Neuronal stem cell (in vitro differentiated cells): Measurements from ENCODE around the gene RGS4.
A peak's percentile ranks its signal among the peaks of the same experiment; 100 is the strongest.

Source experiments
- DNase-seq: peaks from one replicate; pipeline ENCODE4 v3.0.0-alpha.2; 2013; ENCODE audit warnings: low spot score
- H2AFZ ChIP-seq: one replicate; pipeline ENCODE4 v1.6.1; 2013; ENCODE audit warnings: mild to moderate bottlenecking, low read length, inconsistent platforms
- H2AK5ac ChIP-seq: 2 replicates; pipeline ENCODE4 v1.6.1; 2013; ENCODE audit warnings: low read depth, mild to moderate bottlenecking, inconsistent platforms, low read length, moderate library complexity, mixed read lengths
- H2BK120ac ChIP-seq: 2 replicates; pipeline ENCODE4 v1.6.1; 2013; ENCODE audit warnings: low read depth, mild to moderate bottlenecking, inconsistent platforms, low read length, moderate library complexity, mixed read lengths
- H2BK12ac ChIP-seq: one replicate; pipeline ENCODE4 v1.6.1; 2013; ENCODE audit warnings: low read length, inconsistent platforms
- H2BK15ac ChIP-seq: 2 replicates; pipeline ENCODE4 v1.6.1; 2013; ENCODE audit warnings: mild to moderate bottlenecking, low read length, inconsistent platforms, mixed read lengths
- H2BK5ac ChIP-seq: one replicate; pipeline ENCODE4 v1.6.1; 2013; ENCODE audit warnings: inconsistent platforms, mild to moderate bottlenecking, low read length, moderate library complexity
- H3K14ac ChIP-seq: one replicate; pipeline ENCODE4 v1.6.1; 2013; ENCODE audit warnings: low read length, inconsistent platforms
- H3K18ac ChIP-seq: 2 replicates; pipeline ENCODE4 v1.6.1; 2013; ENCODE audit warnings: low read length, inconsistent platforms
- H3K23ac ChIP-seq: 2 replicates; pipeline ENCODE4 v1.6.1; 2013; ENCODE audit warnings: low read depth, mild to moderate bottlenecking, mixed read lengths, low read length, inconsistent platforms; ENCODE audit not compliant: poor library complexity
- H3K27ac ChIP-seq: replicated peaks from 3 replicates; pipeline ENCODE4 v1.5.1; 2013; ENCODE audit warnings: low read length, inconsistent platforms
- H3K27me3 ChIP-seq, 3 experiments: 2 replicates each; pipeline ENCODE4 v1.6.1; 2013; ENCODE audit warnings: low read length in 3 of 3, mild to moderate bottlenecking in 2 of 3, inconsistent platforms in 1 of 3, low read depth in 1 of 3, mixed read lengths in 1 of 3, moderate library complexity in 1 of 3; ENCODE audit not compliant: control insufficient read depth in 3 of 3, insufficient read depth in 3 of 3
- H3K36me3 ChIP-seq, 2 donors: replicated peaks in 1 of 2; 2 replicates each; pipeline ENCODE4 v1.6.1; 2013; ENCODE audit warnings: low read length in 2 of 2; ENCODE audit not compliant: control insufficient read depth in 2 of 2, insufficient read depth in 2 of 2
- H3K4ac ChIP-seq: 2 replicates; pipeline ENCODE4 v1.6.1; 2013; ENCODE audit warnings: inconsistent platforms, mild to moderate bottlenecking, low read length, moderate library complexity
- H3K4me1 ChIP-seq, 2 donors: 1 replicate in 1 of 2; 2 replicates in 1 of 2; pipeline ENCODE4 v1.6.1; 2013; ENCODE audit warnings: low read length in 2 of 2, low read depth in 1 of 2; ENCODE audit not compliant: control insufficient read depth in 2 of 2, insufficient read depth in 1 of 2
- H3K4me2 ChIP-seq: one replicate; pipeline ENCODE4 v1.6.1; 2013; ENCODE audit warnings: mild to moderate bottlenecking, low read length, inconsistent platforms; ENCODE audit not compliant: insufficient read depth, poor library complexity, severe bottlenecking
- H3K4me3 ChIP-seq, 2 donors: 2 replicates each; pipeline ENCODE4 v1.5.1; 2013; ENCODE audit warnings: low read length in 2 of 2, mild to moderate bottlenecking in 2 of 2, inconsistent platforms in 1 of 2, moderate library complexity in 1 of 2
- H3K79me1 ChIP-seq: one replicate; pipeline ENCODE4 v1.6.1; 2013; ENCODE audit warnings: low read depth, mild to moderate bottlenecking, inconsistent platforms, low read length, moderate library complexity
- H3K9ac ChIP-seq: one replicate; pipeline ENCODE4 v1.6.1; 2013; ENCODE audit warnings: mild to moderate bottlenecking, low read depth, low read length, inconsistent platforms; ENCODE audit not compliant: poor library complexity
- H3K9me3 ChIP-seq, 2 donors: replicated peaks in 1 of 2; 2 replicates each; pipeline versions ENCODE3 to v1.6.1; 2013; ENCODE audit warnings: low read length in 2 of 2, mild to moderate bottlenecking in 2 of 2, inconsistent platforms in 1 of 2, low read depth in 1 of 2, mixed read lengths in 1 of 2, moderate library complexity in 1 of 2; ENCODE audit not compliant: control insufficient read depth in 2 of 2, insufficient read depth in 1 of 2
- H4K8ac ChIP-seq: one replicate; pipeline ENCODE4 v1.6.1; 2013; ENCODE audit warnings: low read depth, mild to moderate bottlenecking, inconsistent platforms, low read length, moderate library complexity
- H4K91ac ChIP-seq: one replicate; pipeline ENCODE4 v1.6.1; 2013; ENCODE audit warnings: low read length, low read depth, mild to moderate bottlenecking, inconsistent platforms; ENCODE audit not compliant: poor library complexity
- WGBS, 2 donors: extraction: QIAGEN DNeasy Blood & Tissue Kit; methylation state at CpG; one replicate each; pipeline ENCODE4 v1.1.7; 2013; ENCODE audit warnings: missing lambda C conversion rate in 2 of 2, mixed read lengths in 1 of 2; ENCODE audit not compliant: insufficient read length in 2 of 2, insufficient replicate concordance in 1 of 2; ENCODE audit errors: extremely low coverage in 2 of 2; 5-methylcytosine and 5-hydroxymethylcytosine counted together

Gene RGS4

GRCh38 chr1:163071405-163072255 is 2.5 kb downstream of the RGS4 start:
- WGBS, 2 donors: no CpG with 5 or more reads among the region's 6 CpGs
- Histone ChIP-seq H2AFZ (peak overlapping the region; percentile 6), H3K18ac (no peak overlapping the region), H3K4ac (no peak overlapping the region), H4K91ac (no peak overlapping the region), H3K23ac (no peak overlapping the region), H2BK5ac (no peak overlapping the region), H4K8ac (no peak overlapping the region), H3K14ac (no peak overlapping the region), H2AK5ac (no peak overlapping the region), H3K9me3 (no peaks in the 10 kb centered on the region), H3K4me3 (no peak overlapping the region), H3K79me1 (no peaks in the 10 kb centered on the region), H2BK120ac (no peak overlapping the region), H3K27me3 (peaks cover 0 to 14% (median 0%) of the 10 kb centered on the region in 3 experiments), H3K9ac (no peak overlapping the region), H2BK12ac (no peak overlapping the region), H2BK15ac (no peak overlapping the region), H3K4me1 (peaks cover 2 to 3% of the 10 kb centered on the region in 2 donors), H3K36me3 (no peaks in the 10 kb centered on the region), H3K4me2 (no peak overlapping the region), H3K27ac (no peak overlapping the region)
- DNase-seq: peak; percentile 45

- no peak overlapping the region for H4K91ac ChIP-seq
- H3K9me3 ChIP-seq: no peaks in the 10 kb centered on the region
- H3K36me3 ChIP-seq: no peaks in the 10 kb centered on the region
- no peak overlapping the region for H2BK5ac ChIP-seq
- H3K9ac ChIP-seq: no peak overlapping the region
- DNase-seq: no peak
- no peak overlapping the region for H3K14ac ChIP-seq
- H2BK15ac ChIP-seq: no peak overlapping the region
- no peak overlapping the region for H2BK12ac ChIP-seq
- peaks cover 2 to 3% of the 10 kb centered on the region in 2 donors for H3K4me1 ChIP-seq
- no peak overlapping the region for H2AFZ ChIP-seq
- H2AK5ac ChIP-seq: no peak overlapping the region
- no peak overlapping the region for H3K4me3 ChIP-seq
- no peak overlapping the region for H3K4ac ChIP-seq
- H3K23ac ChIP-seq: no peak overlapping the region
- H2BK120ac ChIP-seq: no peak overlapping the region
- H3K27me3 ChIP-seq: peaks cover 0 to 14% (median 0%) of the 10 kb centered on the region in 3 experiments
- H3K4me2 ChIP-seq: no peak overlapping the region
- no peak overlapping the region for H3K18ac ChIP-seq
- WGBS, 2 donors: no CpG with 5 or more reads among the region's 1 CpG
- no peak overlapping the region for H4K8ac ChIP-seq
- no peaks in the 10 kb centered on the region for H3K79me1 ChIP-seq
- H3K27ac ChIP-seq: no peak overlapping the region
Observed at GRCh38 chr1:163072658-163073057, 3.5 kb downstream of the RGS4 start.

- no CpG with 5 or more reads among the region's 1 CpG for WGBS, 2 donors
- H2BK15ac ChIP-seq: no peak overlapping the region
- no peak overlapping the region for H3K4me2 ChIP-seq
- H3K36me3 ChIP-seq: no peaks in the 10 kb centered on the region
- H3K9me3 ChIP-seq: no peaks in the 10 kb centered on the region
- H3K9ac ChIP-seq: no peak overlapping the region
- no peaks in the 10 kb centered on the region for H3K79me1 ChIP-seq
- no peak overlapping the region for H2BK5ac ChIP-seq
- no peak overlapping the region for H3K4ac ChIP-seq
- peaks cover 0 to 14% (median 0%) of the 10 kb centered on the region in 3 experiments for H3K27me3 ChIP-seq
- H3K4me1 ChIP-seq: no peaks in the 10 kb centered on the region
- H3K23ac ChIP-seq: no peak overlapping the region
- no peak overlapping the region for H4K91ac ChIP-seq
- no peak overlapping the region for H3K4me3 ChIP-seq
- H2AFZ ChIP-seq: no peak overlapping the region
- H2BK12ac ChIP-seq: no peak overlapping the region
- no peak overlapping the region for H4K8ac ChIP-seq
- no peak overlapping the region for H3K14ac ChIP-seq
- no peak overlapping the region for H3K27ac ChIP-seq
- no peak overlapping the region for H3K18ac ChIP-seq
- DNase-seq: no peak
- no peak overlapping the region for H2BK120ac ChIP-seq
- no peak overlapping the region for H2AK5ac ChIP-seq
Observed at GRCh38 chr1:163074004-163074403, 4.8 kb downstream of the RGS4 start.

- Histone ChIP-seq H3K79me1 (no peaks in the 10 kb centered on the region), H4K8ac (no peak overlapping the region), H3K4me3 (no peak overlapping the region), H3K4me1 (no peaks in the 10 kb centered on the region), H2AFZ (no peak overlapping the region), H3K36me3 (no peaks in the 10 kb centered on the region), H3K9me3 (no peaks in the 10 kb centered on the region), H2BK12ac (no peak overlapping the region), H2BK120ac (no peak overlapping the region), H2AK5ac (no peak overlapping the region), H3K23ac (no peak overlapping the region), H3K14ac (no peak overlapping the region), H2BK5ac (no peak overlapping the region), H3K18ac (no peak overlapping the region), H3K4ac (no peak overlapping the region), H4K91ac (no peak overlapping the region), H3K27ac (no peak overlapping the region), H3K9ac (no peak overlapping the region), H2BK15ac (no peak overlapping the region), H3K27me3 (peaks cover 0 to 9% (median 0%) of the 10 kb centered on the region in 3 experiments), H3K4me2 (no peak overlapping the region)
- WGBS, 2 donors: no CpG with 5 or more reads among the region's 2 CpGs
- DNase-seq: no peak
Observed at GRCh38 chr1:163074716-163075284, 5.6 kb downstream of the RGS4 start.
